ENCODE results near the gene IL27RA. TPM values are rescaled to one million over a fixed set of nuclear protein-coding genes. Genes with fewer than 3 reads are reported as not detected.

Gene IL27RA
- total and polyA plus RNA-seq, 2 experiments from 2014 or later = 7.7 to 11.4 TPM

- Histone ChIP-seq H3K4me1 (ENCODE audit: insufficient read depth) (peaks cover 4% of the 10 kb centered on the region; the same call in 1 of the 2 replicates), H2AFZ (no peak overlapping the region), H3K27me3 (ENCODE audit: insufficient read depth) (peaks cover 15% of the 10 kb centered on the region), H3K27ac (ENCODE audit: low read depth) (no peak overlapping the region), H3K4me2 (no peak overlapping the region), H3K79me2 (replicated peaks; ENCODE audit: insufficient read depth) (no peaks in the 10 kb centered on the region), H3K36me3 (ENCODE audit: insufficient read depth) (no peaks in the 10 kb centered on the region), H3K4me3 (no peak overlapping the region), H3K9me2 (ENCODE audit: insufficient read depth) (no peaks in the 10 kb centered on the region), H3F3A (replicated peaks; ENCODE audit: low read depth) (no peaks in the 10 kb centered on the region; the same call in 1 of the 2 replicates), H4K20me1 (replicated peaks; ENCODE audit: insufficient read depth) (no peaks in the 10 kb centered on the region; the same call in 1 of the 2 replicates)
- peaks cover 9% of the 10 kb centered on the region; the same call in 2 of the 3 replicates for H3K4me1 Mint-ChIP-seq
- H3K36me3 Mint-ChIP-seq (ENCODE audit: low read depth) = peaks cover 24% of the 10 kb centered on the region
- H3K27ac Mint-ChIP-seq = no peak overlapping the region
- H3K9me3 Mint-ChIP-seq = no peaks in the 10 kb centered on the region; the same call in 2 of the 3 replicates
- TF ChIP-seq STAT1 (IDR thresholded peaks at IDR 0.05; ENCODE audit: unreplicated experiment) (no peak), ETS1 (IDR thresholded peaks at IDR 0.05) (no peak), EZH2phosphoT487 (IDR thresholded peaks at IDR 0.05; ENCODE audit: unreplicated experiment) (no peak), POLR2AphosphoS5 (IDR thresholded peaks at IDR 0.05; ENCODE audit: low read depth) (no peak), ZNF331 (CRISPR knock-in tag; IDR thresholded peaks at IDR 0.05; ENCODE audit: low read depth) (no peak), JUNB (IDR thresholded peaks at IDR 0.05; ENCODE audit: unreplicated experiment) (no peak), NANOG (IDR thresholded peaks at IDR 0.05; ENCODE audit: borderline replicate concordance) (no peak), EZH2 (IDR thresholded peaks at IDR 0.05; ENCODE audit: low read depth, unreplicated experiment) (no peak), ZNF114 (CRISPR knock-in tag; IDR thresholded peaks at IDR 0.05) (no peak), CREB1 (CRISPR knock-in tag; IDR thresholded peaks at IDR 0.05; ENCODE audit: low read depth) (no peak)
- TF ChIP-seq, protein P1, sequence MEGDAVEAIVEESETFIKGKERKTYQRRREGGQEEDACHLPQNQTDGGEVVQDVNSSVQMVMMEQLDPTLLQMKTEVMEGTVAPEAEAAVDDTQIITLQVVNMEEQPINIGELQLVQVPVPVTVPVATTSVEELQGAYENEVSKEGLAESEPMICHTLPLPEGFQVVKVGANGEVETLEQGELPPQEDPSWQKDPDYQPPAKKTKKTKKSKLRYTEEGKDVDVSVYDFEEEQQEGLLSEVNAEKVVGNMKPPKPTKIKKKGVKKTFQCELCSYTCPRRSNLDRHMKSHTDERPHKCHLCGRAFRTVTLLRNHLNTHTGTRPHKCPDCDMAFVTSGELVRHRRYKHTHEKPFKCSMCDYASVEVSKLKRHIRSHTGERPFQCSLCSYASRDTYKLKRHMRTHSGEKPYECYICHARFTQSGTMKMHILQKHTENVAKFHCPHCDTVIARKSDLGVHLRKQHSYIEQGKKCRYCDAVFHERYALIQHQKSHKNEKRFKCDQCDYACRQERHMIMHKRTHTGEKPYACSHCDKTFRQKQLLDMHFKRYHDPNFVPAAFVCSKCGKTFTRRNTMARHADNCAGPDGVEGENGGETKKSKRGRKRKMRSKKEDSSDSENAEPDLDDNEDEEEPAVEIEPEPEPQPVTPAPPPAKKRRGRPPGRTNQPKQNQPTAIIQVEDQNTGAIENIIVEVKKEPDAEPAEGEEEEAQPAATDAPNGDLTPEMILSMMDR (conservative IDR thresholded peaks at IDR 0.05; ENCODE audit: low read depth in 2 of 2) = no peak
- TF ChIP-seq, protein P2, sequence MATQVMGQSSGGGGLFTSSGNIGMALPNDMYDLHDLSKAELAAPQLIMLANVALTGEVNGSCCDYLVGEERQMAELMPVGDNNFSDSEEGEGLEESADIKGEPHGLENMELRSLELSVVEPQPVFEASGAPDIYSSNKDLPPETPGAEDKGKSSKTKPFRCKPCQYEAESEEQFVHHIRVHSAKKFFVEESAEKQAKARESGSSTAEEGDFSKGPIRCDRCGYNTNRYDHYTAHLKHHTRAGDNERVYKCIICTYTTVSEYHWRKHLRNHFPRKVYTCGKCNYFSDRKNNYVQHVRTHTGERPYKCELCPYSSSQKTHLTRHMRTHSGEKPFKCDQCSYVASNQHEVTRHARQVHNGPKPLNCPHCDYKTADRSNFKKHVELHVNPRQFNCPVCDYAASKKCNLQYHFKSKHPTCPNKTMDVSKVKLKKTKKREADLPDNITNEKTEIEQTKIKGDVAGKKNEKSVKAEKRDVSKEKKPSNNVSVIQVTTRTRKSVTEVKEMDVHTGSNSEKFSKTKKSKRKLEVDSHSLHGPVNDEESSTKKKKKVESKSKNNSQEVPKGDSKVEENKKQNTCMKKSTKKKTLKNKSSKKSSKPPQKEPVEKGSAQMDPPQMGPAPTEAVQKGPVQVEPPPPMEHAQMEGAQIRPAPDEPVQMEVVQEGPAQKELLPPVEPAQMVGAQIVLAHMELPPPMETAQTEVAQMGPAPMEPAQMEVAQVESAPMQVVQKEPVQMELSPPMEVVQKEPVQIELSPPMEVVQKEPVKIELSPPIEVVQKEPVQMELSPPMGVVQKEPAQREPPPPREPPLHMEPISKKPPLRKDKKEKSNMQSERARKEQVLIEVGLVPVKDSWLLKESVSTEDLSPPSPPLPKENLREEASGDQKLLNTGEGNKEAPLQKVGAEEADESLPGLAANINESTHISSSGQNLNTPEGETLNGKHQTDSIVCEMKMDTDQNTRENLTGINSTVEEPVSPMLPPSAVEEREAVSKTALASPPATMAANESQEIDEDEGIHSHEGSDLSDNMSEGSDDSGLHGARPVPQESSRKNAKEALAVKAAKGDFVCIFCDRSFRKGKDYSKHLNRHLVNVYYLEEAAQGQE (IDR thresholded peaks at IDR 0.05; ENCODE audit: unreplicated experiment) = no peak
- TF ChIP-seq, protein P3, sequence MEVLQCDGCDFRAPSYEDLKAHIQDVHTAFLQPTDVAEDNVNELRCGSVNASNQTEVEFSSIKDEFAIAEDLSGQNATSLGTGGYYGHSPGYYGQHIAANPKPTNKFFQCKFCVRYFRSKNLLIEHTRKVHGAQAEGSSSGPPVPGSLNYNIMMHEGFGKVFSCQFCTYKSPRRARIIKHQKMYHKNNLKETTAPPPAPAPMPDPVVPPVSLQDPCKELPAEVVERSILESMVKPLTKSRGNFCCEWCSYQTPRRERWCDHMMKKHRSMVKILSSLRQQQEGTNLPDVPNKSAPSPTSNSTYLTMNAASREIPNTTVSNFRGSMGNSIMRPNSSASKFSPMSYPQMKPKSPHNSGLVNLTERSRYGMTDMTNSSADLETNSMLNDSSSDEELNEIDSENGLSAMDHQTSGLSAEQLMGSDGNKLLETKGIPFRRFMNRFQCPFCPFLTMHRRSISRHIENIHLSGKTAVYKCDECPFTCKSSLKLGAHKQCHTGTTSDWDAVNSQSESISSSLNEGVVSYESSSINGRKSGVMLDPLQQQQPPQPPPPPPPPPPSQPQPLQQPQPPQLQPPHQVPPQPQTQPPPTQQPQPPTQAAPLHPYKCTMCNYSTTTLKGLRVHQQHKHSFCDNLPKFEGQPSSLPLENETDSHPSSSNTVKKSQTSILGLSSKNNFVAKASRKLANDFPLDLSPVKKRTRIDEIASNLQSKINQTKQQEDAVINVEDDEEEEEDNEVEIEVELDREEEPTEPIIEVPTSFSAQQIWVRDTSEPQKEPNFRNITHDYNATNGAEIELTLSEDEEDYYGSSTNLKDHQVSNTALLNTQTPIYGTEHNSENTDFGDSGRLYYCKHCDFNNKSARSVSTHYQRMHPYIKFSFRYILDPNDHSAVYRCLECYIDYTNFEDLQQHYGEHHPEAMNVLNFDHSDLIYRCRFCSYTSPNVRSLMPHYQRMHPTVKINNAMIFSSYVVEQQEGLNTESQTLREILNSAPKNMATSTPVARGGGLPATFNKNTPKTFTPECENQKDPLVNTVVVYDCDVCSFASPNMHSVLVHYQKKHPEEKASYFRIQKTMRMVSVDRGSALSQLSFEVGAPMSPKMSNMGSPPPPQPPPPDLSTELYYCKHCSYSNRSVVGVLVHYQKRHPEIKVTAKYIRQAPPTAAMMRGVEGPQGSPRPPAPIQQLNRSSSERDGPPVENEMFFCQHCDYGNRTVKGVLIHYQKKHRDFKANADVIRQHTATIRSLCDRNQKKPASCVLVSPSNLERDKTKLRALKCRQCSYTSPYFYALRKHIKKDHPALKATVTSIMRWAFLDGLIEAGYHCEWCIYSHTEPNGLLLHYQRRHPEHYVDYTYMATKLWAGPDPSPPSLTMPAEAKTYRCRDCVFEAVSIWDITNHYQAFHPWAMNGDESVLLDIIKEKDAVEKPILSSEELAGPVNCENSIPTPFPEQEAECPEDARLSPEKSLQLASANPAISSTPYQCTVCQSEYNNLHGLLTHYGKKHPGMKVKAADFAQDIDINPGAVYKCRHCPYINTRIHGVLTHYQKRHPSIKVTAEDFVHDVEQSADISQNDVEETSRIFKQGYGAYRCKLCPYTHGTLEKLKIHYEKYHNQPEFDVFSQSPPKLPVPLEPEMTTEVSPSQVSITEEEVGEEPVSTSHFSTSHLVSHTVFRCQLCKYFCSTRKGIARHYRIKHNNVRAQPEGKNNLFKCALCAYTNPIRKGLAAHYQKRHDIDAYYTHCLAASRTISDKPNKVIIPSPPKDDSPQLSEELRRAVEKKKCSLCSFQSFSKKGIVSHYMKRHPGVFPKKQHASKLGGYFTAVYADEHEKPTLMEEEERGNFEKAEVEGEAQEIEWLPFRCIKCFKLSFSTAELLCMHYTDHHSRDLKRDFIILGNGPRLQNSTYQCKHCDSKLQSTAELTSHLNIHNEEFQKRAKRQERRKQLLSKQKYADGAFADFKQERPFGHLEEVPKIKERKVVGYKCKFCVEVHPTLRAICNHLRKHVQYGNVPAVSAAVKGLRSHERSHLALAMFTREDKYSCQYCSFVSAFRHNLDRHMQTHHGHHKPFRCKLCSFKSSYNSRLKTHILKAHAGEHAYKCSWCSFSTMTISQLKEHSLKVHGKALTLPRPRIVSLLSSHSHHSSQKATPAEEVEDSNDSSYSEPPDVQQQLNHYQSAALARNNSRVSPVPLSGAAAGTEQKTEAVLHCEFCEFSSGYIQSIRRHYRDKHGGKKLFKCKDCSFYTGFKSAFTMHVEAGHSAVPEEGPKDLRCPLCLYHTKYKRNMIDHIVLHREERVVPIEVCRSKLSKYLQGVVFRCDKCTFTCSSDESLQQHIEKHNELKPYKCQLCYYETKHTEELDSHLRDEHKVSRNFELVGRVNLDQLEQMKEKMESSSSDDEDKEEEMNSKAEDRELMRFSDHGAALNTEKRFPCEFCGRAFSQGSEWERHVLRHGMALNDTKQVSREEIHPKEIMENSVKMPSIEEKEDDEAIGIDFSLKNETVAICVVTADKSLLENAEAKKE (CRISPR knock-in tag; IDR thresholded peaks at IDR 0.05) = no peak
- no peak overlapping the region; the same call in 2 of the 3 replicates for H3K4me3 Mint-ChIP-seq
- peaks cover 29% of the 10 kb centered on the region for H3K27me3 Mint-ChIP-seq (ENCODE audit: insufficient read depth, low read depth, poor library complexity)
- no peak for ATAC-seq
- no peak for DNase-seq (ENCODE audit: low spot score)
Observed at GRCh38 chr19:14054099-14054498, 22.5 kb downstream of the IL27RA start.

All from GM23338 (cell line).